HEK293T (cell line): Measurements from ENCODE around the gene CRYGS.

Experiments
- ARNT ChIP-seq: fragments of 450-650 bp; IDR thresholded peaks from 2 replicates; pipeline ENCODE4 v1.6.1; 2017; ENCODE audit warnings: mild to moderate bottlenecking
- BHLHE40 ChIP-seq: fragments of 450-650 bp; IDR thresholded peaks from 2 replicates; pipeline ENCODE4 v1.6.1; 2016; ENCODE audit warnings: mild to moderate bottlenecking, moderate library complexity, borderline replicate concordance
- CTBP1 ChIP-seq: fragments of 450-650 bp; IDR thresholded peaks from 2 replicates; pipeline ENCODE4 v1.6.1; 2016; ENCODE audit warnings: borderline replicate concordance
- ELF4 ChIP-seq: fragments of 450-650 bp; IDR thresholded peaks from 2 replicates; pipeline ENCODE4 v1.6.1; 2017; ENCODE audit warnings: antibody characterized with exemption
- FOXM1 ChIP-seq: fragments of 450-650 bp; IDR thresholded peaks from 2 replicates; pipeline ENCODE4 v1.6.1; 2017; ENCODE audit warnings: mild to moderate bottlenecking, borderline replicate concordance
- HDGF ChIP-seq: fragments of 450-650 bp; IDR thresholded peaks from 2 replicates; pipeline ENCODE4 v1.6.1; 2017; ENCODE audit warnings: antibody characterized with exemption, borderline replicate concordance
- NFRKB ChIP-seq: fragments of 450-650 bp; IDR thresholded peaks from 2 replicates; pipeline ENCODE4 v1.6.1; 2016; ENCODE audit warnings: mild to moderate bottlenecking, moderate library complexity
- SP1 ChIP-seq: fragments of 450-650 bp; IDR thresholded peaks from 2 replicates; pipeline ENCODE4 v1.6.1; 2017
- ZNF384 ChIP-seq: fragments of 450-650 bp; IDR thresholded peaks from 2 replicates; pipeline ENCODE4 v1.6.1; 2016

GRCh38 chr3:186566772-186567071 lies 22.5 kb upstream of the CRYGS start:
- TF ChIP-seq BHLHE40 (no peak), SP1 (no peak), HDGF (no peak), ZNF384 (no peak), ARNT (no peak), CTBP1 (no peak), FOXM1 (no peak), ELF4 (no peak), NFRKB (no peak)
